GM19324 (cell line): ENCODE measurements around the gene GPSM1.

Experiments used
- ATAC-seq: cut with Tn5 transposase; IDR thresholded peaks from one replicate; pipeline ENCODE4 v1.9.1; 2021; ENCODE audit warnings: mild to moderate bottlenecking, moderate library complexity; ENCODE audit not compliant: unreplicated experiment, low FRiP score

Gene GPSM1, protein sequence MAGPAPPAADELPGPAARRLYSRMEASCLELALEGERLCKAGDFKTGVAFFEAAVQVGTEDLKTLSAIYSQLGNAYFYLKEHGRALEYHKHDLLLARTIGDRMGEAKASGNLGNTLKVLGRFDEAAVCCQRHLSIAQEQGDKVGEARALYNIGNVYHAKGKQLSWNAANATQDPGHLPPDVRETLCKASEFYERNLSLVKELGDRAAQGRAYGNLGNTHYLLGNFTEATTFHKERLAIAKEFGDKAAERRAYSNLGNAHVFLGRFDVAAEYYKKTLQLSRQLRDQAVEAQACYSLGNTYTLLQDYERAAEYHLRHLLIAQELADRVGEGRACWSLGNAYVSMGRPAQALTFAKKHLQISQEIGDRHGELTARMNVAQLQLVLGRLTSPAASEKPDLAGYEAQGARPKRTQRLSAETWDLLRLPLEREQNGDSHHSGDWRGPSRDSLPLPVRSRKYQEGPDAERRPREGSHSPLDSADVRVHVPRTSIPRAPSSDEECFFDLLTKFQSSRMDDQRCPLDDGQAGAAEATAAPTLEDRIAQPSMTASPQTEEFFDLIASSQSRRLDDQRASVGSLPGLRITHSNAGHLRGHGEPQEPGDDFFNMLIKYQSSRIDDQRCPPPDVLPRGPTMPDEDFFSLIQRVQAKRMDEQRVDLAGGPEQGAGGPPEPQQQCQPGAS

DNA sequence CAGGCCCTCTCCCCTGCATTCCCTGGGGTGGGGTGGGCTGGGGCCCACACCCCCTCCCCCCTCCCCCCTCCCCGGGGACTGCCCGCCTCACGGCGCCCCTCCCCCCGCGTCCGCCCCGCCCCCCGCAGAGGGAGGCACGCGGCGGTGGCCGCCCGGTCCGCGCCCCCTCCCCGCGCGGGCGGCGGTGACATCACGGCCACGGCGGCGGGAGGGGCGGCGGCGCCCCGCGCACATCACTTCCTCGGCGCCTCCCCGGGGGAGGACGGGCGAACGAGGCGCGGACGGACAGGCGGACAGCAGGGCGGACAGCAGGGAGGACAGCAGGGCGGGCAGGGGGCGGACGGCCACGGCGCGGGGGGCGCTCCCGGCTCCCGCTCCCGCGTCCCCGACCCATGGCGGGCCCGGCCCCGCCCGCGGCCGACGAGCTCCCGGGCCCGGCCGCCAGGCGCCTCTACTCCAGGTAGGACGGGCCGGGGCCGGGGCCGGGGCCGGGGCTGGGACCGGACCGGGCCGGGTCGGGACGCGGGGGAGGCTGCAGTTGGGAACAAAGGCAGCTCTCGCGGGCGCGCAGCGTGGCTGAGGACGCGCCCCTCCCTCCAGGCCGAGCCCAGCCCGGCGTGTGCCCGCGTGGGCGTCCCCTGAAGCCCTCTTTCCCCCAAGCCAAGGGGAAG, at the start of gene GPSM1:
GPSM1 (plus strand) TSS at position 236 of the 671 bp plus-strand sequence; CDS start at position 393, 157 bp downstream.
- no peak for ATAC-seq

DNA sequence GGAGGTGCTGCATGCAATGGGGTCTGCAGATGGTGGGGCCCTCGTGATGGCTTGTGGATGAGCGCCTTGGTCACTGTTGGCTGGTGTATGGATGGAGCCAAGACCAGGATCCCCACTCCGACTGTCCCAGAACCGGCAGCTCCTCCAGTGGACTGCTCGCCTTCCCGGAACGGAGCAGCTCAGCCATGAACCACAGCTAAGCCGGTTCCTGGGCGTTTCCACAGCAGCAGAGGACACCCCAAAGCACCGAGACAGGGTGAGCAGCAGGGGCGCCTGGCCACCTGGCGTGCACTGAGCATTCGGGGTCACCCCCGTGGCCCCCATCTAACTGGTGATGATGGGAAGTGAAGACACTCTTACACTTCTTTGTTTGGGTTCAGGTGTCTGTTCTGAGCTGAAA, 49.6 kb upstream of the GPSM1 start:
- ATAC-seq = no peak

- ATAC-seq = no peak
Observed at GRCh38 chr9:136278221-136278620, 49.1 kb upstream of the GPSM1 start.

DNA sequence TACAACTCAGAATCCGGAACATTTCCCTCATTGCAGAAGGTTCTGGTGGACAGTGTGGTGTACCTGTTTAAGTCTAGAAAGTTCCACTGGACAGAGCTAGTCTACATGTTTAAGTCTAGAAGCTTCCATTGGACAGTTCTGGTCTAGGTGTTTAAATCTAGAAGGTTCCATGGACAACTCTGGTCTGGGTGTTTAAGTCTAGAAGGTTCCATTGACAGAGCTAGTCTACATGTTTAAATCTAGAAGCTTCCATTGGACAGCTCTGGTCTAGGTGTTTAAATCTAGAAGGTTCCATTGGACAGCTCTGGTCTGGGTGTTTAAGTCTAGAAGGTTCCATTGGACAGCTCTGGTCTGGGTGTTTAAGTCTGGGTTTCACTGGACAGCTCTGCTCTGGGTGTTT, 48.4 kb upstream of the GPSM1 start:
- ATAC-seq = no peak

- ATAC-seq = no peak
Observed at GRCh38 chr9:136279471-136279870, 47.9 kb upstream of the GPSM1 start.

GRCh38 chr9:136280535-136281315, 46.6 kb upstream of the GPSM1 start:
- ATAC-seq = no peak

DNA sequence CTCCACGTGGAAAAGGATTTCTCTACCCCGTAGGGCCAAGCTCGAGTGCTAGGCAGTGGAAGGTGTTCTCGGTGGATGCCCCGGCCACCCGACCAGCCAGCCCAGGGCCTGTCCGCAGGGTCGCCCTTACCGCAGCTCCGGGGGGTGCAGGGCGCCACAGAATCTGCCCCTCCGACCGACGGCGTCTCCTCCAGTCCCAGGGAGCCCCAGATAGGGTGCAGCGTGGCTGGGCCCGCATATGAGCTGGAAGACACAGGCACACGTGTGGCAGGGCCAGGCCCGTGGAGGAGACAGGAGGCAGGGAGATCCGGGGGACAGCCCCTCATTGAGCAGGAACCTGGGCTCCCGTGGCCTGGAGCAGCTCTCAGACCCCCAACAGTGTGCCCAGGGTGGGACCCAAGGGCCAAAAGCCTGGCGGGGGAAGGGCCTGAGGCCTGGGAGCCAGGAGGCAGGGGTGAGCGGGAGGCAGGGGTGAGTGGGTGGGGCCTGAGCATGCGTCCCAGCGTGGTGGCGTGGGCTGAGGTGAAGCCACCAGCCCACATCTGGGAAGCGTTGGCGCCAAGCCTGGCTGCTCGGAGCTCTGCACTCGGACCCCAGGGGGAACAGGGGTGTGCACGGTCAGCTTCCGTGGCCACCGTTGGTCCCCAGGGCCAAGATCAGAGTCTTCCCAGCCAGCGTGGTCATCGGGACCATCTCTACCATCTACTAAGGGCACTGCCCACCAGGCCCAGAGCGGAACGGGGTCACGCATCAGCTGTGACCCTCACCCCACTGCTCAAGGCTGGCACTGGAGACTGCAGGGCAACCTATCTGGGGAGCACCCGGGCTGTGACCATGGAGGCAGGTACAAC, 45.7 kb upstream of the GPSM1 start:
- ATAC-seq = no peak

- ATAC-seq = no peak
Observed at GRCh38 chr9:136282272-136282861, 45.0 kb upstream of the GPSM1 start.

DNA sequence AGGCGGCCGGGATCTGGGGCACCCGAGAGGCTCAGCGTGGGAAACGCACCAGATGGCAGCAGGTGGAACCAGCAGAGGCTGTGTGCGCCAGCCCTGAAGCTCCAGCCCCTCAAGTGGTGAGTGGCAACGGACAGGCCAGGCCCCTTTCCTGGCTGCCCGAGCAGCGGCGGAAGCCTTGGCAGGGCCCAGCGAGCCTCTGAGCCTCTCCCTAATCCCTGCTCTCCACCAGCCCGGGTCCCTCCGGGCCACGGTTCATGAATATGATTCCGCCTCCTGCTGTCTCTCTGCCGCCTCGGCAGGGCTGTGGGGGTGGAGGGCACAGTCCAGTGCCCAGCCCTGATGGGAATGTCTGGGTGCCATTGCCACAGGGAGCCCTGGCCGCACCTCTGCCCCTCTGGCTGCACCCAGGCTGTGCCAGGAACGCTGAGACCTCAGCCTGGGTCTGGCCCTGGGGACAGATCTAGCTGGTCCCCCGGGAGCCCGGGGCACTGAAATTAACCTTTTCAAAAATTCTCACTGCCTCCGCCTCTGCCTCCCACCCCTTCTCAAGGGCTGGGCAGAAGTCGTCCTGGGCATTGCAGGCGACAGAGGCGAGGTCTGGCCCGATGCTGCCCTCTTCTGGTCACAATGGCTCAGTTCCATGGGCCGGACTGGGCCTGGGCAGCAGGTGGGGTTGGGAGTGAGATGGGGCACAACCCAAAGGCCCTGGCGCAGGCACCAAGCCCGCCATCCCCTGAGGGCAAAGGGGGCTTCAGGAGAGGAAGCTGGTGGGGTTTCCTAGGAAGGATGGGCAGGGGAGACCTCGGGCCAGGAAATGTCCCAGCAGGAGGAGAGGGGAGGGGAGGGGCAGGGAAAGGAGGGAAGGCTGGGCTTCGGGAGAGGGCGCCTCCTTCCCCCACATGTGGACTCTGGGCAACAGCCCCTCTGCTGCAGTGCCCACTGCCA, 43.8 kb upstream of the GPSM1 start:
- no peak for ATAC-seq

DNA sequence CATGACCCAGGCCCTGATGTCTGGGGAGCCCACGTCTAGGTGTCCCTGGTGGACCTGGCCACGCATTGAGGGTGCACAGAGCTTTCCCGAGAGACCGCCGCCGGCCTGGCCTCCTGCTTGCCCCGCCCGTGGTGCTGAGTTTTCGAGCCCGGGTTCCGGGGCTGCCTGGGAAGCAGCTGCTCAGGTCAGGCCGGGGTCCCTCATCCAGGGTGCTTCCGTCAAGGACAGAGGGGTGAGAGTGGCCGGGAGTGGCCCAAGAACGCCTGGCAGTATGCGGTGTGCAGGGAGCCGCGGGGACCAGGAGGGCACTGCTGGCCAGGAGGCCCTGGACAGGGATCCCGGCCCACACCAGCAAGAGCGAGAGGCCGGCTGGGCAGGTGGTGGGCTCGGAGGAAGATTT, 43.0 kb upstream of the GPSM1 start:
- ATAC-seq = no peak

DNA sequence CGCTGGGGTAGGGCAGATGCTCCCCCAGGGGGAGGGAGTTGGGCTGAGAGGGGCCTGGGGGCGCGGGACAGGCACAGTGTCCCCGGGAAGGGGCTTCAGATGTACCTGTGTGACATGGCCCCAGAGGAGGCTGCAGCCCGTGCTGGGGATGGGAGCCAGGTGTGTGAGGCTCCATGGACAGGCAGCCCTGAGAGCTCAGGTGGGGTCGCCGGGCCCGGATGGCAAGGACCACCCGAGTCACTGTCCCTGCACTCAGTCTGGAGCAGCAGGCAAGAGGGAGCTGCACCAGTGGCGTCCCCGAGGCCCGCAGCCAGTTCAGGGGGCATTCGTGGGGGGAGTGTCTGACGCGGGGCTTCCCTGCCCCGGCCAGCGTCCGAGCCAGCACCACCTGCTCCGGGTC, 42.4 kb upstream of the GPSM1 start:
- ATAC-seq = no peak

DNA sequence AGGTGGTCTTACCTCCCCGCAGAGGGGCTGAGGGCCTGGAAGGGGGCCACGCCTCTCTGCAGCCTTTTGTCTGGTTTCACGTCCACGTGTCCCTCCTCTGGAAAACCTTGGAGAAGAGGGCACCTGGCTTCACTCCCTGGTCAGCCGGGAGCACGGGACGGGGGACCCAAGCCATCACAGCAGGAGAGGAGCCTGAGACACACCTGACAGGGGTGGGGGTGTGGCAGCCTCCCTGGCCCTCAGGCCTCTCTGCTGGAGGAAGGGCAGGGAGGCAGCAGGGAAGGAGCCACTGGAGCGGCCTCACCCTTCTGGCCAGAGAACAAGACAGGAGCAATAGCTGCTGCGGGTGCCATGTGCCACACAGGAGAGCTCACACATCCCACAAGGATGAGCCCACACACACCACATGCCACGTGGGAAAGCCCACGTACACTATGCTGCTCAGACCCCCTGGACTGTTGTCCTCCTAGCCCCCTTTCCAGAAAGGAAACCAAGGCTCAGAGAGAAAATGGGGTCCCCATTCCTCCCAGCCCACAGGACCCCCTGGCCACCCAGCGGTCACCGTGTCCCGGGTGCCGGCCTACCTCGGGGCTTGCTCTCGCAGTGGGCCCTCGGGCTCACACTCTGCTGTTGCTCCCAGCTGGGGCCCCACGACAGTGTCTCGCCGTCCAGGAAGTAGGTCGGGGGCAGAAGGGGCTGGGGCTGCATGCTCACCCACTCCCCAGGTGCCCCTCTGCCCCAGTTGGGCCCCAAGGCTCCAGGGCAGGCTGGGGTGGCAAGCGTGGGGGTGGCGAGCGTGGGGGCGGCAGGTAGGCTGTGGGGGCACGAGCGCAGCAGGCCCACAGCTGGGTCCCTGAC, 41.6 kb upstream of the GPSM1 start:
- ATAC-seq = no peak

DNA sequence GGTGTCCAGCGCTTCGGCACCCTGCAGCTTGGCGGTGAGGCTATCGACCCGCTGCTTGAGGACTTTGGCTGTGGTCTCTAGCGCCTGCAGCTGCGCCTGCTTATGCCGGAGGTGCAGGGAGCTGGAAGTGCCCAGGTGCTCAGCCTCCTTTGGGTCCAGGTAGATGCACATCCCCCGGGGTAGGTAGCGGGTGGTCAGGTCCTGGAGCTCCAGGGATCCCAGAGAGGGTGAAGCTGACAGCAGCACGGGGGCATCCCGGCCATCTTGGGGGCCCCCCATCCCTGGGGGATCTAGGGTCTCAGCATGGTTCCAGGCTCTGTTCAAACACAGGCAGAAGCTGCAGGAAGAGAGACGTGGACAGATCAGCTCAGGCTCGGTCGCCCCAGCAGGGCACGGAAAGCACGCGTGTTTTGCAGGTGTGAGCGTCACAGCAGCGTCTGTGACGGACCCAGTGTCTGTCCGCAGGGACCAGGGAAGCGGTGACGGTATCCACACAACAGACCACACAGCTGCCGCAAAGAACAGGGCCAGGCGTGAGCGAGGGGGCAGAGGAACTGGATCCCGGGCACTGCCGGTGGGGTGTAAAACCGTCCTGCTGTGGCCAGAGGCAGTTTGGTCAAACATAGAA, 40.9 kb upstream of the GPSM1 start:
- no peak for ATAC-seq

DNA sequence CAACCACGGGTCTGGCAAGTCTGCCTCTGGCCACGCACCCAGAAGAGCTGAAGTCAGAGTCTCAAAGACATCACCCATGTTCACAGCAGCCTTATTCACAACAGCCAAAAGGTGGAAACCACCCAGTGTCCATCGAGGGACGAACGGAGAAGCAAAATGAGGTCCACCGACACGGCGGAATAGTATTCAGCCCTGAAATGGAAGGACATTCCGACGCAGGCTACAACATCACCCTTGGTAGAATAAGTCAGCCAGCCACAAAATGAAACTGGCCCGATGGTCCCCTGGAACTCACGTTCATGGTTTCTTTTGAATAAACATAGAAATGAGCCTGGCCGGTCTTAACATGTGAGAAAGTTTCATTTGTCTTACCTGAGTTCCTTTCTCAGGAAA, 40.4 kb upstream of the GPSM1 start:
- no peak for ATAC-seq

- ATAC-seq = no peak
Observed at GRCh38 chr9:136287960-136288753, 39.2 kb upstream of the GPSM1 start.
